GM13977 (cell line): ENCODE measurements around the gene PAAF1.

ENCODE experiments used
- DNase-seq: peaks from one replicate; pipeline ENCODE4 v3.0.0; 2012; ENCODE audit warnings: low spot score
- in situ Hi-C: fragments of 300-500 bp; cut with MboI; formaldehyde crosslinking; loops from one replicate; pipeline ENCODE4 v1.12.0; 2022; ENCODE audit warnings: low sequenced_read_pairs, low pct_unique_long_range_greater_than_20kb, mixed read lengths, inconsistent platforms; ENCODE audit not compliant: unreplicated experiment
- TF ChIP-seq, protein P1 (sequence below): IDR thresholded peaks from 2 replicates; pipeline ENCODE4 v1.5.1; 2012; ENCODE audit warnings: mild to moderate bottlenecking, control low read depth; ENCODE audit not compliant: insufficient read depth; ENCODE audit errors: extremely low read depth, missing control alignments

PAAF1 gene

DNA sequence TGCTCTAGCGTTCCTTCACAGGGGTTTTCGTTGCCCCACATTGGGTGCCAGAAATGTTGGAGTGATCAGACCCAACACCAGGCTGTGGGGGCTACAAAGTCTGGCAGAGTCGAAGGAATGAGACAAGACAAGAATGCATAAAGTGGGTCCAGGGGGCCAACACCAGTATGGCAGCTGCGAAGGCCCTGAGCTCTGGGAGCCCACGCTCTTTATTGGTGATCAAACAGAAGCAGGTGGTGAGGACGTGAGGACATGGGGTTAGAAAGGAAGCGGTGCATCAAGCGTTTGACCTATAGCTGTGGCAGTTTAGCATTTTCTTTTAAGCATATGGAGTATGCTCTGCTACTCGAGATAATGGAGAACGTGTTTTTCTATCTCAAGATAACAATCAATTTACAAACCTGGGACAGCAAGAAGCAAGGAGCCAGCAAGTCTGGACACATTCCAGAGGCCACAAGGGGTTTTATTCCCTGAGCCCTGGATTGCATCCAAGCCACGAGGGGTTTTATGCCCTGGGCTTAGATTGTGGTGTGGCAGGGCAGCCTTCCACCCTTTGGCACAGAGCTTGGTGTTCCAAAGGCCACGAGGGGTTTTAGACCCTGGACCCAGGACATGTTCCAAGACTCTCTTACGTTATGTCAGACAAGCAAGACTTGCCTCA, 70.1 kb downstream of the PAAF1 start:
- in situ Hi-C loops = no loop called here
- TF ChIP-seq, protein P1, sequence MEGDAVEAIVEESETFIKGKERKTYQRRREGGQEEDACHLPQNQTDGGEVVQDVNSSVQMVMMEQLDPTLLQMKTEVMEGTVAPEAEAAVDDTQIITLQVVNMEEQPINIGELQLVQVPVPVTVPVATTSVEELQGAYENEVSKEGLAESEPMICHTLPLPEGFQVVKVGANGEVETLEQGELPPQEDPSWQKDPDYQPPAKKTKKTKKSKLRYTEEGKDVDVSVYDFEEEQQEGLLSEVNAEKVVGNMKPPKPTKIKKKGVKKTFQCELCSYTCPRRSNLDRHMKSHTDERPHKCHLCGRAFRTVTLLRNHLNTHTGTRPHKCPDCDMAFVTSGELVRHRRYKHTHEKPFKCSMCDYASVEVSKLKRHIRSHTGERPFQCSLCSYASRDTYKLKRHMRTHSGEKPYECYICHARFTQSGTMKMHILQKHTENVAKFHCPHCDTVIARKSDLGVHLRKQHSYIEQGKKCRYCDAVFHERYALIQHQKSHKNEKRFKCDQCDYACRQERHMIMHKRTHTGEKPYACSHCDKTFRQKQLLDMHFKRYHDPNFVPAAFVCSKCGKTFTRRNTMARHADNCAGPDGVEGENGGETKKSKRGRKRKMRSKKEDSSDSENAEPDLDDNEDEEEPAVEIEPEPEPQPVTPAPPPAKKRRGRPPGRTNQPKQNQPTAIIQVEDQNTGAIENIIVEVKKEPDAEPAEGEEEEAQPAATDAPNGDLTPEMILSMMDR = no peak
- DNase-seq = no peak

GRCh38 chr11:73949246-73949645, 72.4 kb downstream of the PAAF1 start:
- in situ Hi-C loops = no loop called here
- TF ChIP-seq, protein P1 = no peak
- no peak for DNase-seq

DNA sequence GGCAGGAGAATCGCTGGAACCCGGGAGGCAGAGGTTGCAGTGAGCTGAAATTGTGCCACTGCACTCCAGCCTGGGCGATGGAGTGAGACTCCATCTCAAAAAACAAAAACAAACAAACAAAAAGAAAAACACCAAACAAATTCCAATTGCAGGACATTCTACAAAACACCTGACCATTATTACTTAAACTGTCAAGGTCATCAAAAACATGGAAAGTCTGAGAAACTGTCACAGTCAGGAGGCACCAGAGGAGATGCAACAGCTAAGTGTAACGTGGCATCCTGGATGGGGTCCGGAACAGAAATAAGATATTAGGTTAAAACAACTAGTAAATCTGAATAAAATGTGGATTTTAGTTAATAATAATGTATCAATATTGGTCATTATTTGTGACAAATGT, 73.1 kb downstream of the PAAF1 start:
- DNase-seq = no peak
- in situ Hi-C loops = loop anchor here (25.0 kb wide), 1 partner anchor 362 kb away; the partner anchor contains the start of gene P4HA3
- TF ChIP-seq, protein P1 = no peak

DNA sequence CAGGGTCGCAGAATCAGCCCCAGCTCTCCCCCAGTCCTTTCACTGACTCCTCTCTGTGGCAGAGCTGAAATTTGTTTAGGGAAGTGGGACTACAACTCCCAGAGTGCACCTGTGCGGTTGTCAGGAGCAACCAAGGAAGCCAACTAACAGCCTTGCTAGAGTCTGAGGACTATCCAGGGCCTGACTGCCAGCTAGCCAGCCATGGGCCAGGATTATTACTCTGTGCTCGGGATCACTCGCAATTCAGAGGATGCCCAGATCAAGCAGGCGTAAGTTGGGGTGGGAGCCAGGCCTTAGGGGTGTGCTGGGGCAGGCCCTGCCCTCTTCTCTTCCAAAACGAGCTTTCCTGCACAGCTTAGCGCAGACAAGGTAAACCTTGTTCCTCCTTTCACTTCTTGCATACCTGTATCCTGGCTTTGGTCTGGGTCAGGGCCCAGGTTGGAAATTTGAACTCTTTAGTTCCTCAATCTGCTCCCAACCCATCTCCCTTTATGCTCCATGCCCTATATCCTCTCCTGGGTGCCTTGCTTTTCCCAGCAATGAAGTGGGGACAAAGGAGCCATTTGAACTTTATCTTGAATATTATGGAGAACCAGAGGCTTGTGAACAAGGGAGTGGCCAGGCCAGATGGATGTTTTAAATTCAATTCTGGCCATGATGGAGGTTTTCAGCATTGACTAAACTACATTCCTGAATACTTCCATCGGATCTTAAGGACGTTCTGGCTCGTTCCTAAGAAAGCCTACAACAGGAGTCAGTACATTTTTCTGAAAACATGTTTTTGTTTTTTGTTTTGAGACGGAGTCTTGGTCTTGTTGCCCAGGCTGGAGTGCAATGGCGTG, 74.3 kb downstream of the PAAF1 start, which contains the start of gene DNAJB13:
Gene DNAJB13 (plus strand): TSS at position 158 of the 842 bp plus-strand sequence. CDS start 44 bp downstream, at position 202.
- DNase-seq = peak; percentile 83
- in situ Hi-C loops = loop anchor here (25.0 kb wide), 1 partner anchor 361 kb away; the partner anchor contains the start of gene P4HA3
- TF ChIP-seq, protein P1 = no peak

GRCh38 chr11:73951797-73952196, 75.0 kb downstream of the PAAF1 start:
- TF ChIP-seq, protein P1 = no peak
- DNase-seq = no peak
- in situ Hi-C loops = loop anchor here (25.0 kb wide), 1 partner anchor 361 kb away; the partner anchor contains the start of gene P4HA3

GRCh38 chr11:73956876-73957653, 80.3 kb downstream of the PAAF1 start:
- in situ Hi-C loops = loop anchor here (25.0 kb wide), 1 partner anchor 355 kb away; the partner anchor contains the start of gene P4HA3
- TF ChIP-seq, protein P1 = no peak
- DNase-seq = no peak
